ENCODE measurements around the gene CYP4F22. TPM values are rescaled to one million over a fixed set of nuclear protein-coding genes. Genes with fewer than 3 reads are reported as not detected.

CYP4F22 gene
- total and polyA plus RNA-seq, 2 of the 8 experiments (the other 6 are each of a cell fraction or from before 2014, with no cell fraction given): not detected

DNA sequence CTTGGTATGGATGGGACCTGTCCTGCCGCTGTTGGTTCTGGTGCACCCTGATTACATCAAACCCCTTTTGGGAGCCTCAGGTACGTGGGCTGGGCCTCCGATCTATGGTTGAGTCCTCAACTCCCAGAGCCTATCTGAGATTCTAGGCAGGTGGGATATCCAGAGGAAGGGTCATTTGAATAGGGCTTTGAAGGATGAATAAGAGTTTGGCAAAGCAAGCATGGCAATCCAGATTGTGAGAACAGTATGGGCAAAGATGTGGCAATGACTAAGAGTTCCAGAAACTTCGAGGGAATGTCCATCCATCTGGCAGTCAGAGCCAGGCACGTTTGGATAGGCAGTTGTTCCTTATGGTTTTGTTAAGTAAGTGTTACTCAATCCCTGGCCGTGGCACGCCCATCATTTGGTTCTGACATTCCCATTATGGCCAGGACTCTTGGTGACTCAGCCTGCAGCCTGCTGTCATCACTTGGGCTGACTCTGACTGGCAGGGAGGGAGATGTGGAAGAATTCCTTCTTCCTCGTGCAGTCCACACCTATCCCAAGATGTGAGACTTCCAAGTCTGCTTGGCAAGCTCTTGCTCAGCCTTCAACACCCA is 21.5 kb downstream of the CYP4F22 start:
- H3K27ac ChIP-seq (ENCODE audit: low read depth, low read length): no peak overlapping the region
- H3K23ac ChIP-seq (ENCODE audit: insufficient read length): no peak overlapping the region
- no peaks in the 10 kb centered on the region for H3K36me3 ChIP-seq (ENCODE audit: control insufficient read depth in 2 of 4, insufficient read depth in 4 of 4, low read length in 3 of 4)
- H2BK120ac ChIP-seq (replicated peaks; ENCODE audit: low read depth, low read length): no peak overlapping the region
- H2BK20ac ChIP-seq (ENCODE audit: low read length): no peak overlapping the region
- no peak overlapping the region for H3K18ac ChIP-seq (ENCODE audit: extremely low read depth, low read length)
- H3K79me1 ChIP-seq (ENCODE audit: low read depth, low read length): no peaks in the 10 kb centered on the region
- POLR2A ChIA-PET (ENCODE audit: partially characterized antibody): no interaction called here
- H3K56ac ChIP-seq (replicated peaks; ENCODE audit: insufficient read length, low read depth, low read length): no peak overlapping the region
- CTCF ChIA-PET (ENCODE audit: partially characterized antibody): no interaction called here
- H3K4ac ChIP-seq (replicated peaks; ENCODE audit: insufficient read length, low read depth, low read length): no peak overlapping the region
- H2BK5ac ChIP-seq (ENCODE audit: low read depth, low read length): no peak overlapping the region
- H2AFZ ChIP-seq (ENCODE audit: low read length): no peak overlapping the region
- H3K14ac ChIP-seq (ENCODE audit: insufficient read length): no peak overlapping the region
- no peaks in the 10 kb centered on the region for H4K20me1 ChIP-seq (replicated peaks in 1 of 2; ENCODE audit: control insufficient read depth in 1 of 2, insufficient read depth in 2 of 2, low read length in 2 of 2)
- no peak overlapping the region for H2BK12ac ChIP-seq (ENCODE audit: low read depth, low read length)
- H3K23me2 ChIP-seq (ENCODE audit: low read depth, low read length): no peaks in the 10 kb centered on the region
- no peaks in the 10 kb centered on the region for H3K79me2 ChIP-seq (ENCODE audit: control insufficient read depth in 1 of 2, insufficient read depth in 2 of 2, low read length in 2 of 2)
- no peak overlapping the region for H3K4me3 ChIP-seq (ENCODE audit: extremely low read depth in 1 of 4, insufficient read depth in 2 of 4, low read depth in 3 of 4, low read length in 4 of 4)
- H3K4me2 ChIP-seq (ENCODE audit: insufficient read depth in 1 of 2, low read depth in 2 of 2, low read length in 2 of 2): no peak overlapping the region
- FAIRE-seq (no peak), DNase-seq (ENCODE audit: low read depth in 1 of 2, low spot score in 2 of 2) (no peak)
- 56% methylated on average over 8 of the region's 8 CpGs; no CpG with 5 or more reads in 1 of the 2 experiments for WGBS, 2 experiments (ENCODE audit: extremely low coverage in 1 of 2, insufficient coverage in 1 of 2, insufficient read length in 1 of 2, insufficient replicate concordance in 2 of 2, low coverage in 1 of 2, low lambda C conversion rate in 2 of 2, missing lambda C conversion rate in 1 of 2)
- H4K8ac ChIP-seq (ENCODE audit: extremely low read depth, insufficient read depth, low read length): no peak overlapping the region
- peaks cover 69 to 86% of the 10 kb centered on the region in 2 experiments for H3K9me3 ChIP-seq (ENCODE audit: insufficient read depth in 2 of 2, low read depth in 1 of 2, low read length in 1 of 2)
- no peak overlapping the region for H3K9ac ChIP-seq (replicated peaks in 1 of 4; ENCODE audit: extremely low read depth in 1 of 4, low read depth in 3 of 4, low read length in 3 of 4)
- H4K5ac ChIP-seq (ENCODE audit: insufficient read length, low read depth, low read length): no peak overlapping the region
- H3K27me3 ChIP-seq (replicated peaks in 1 of 4; ENCODE audit: control insufficient read depth in 3 of 4, extremely low read depth in 1 of 4, insufficient read depth in 3 of 4, low read length in 3 of 4): no peaks in the 10 kb centered on the region
- H2BK15ac ChIP-seq (ENCODE audit: low read length): no peak overlapping the region
- no peak overlapping the region for H4K91ac ChIP-seq (replicated peaks; ENCODE audit: insufficient read length, low read length)
- H2AK5ac ChIP-seq (ENCODE audit: low read depth, low read length): no peak overlapping the region
- H3K4me1 ChIP-seq (replicated peaks in 1 of 4; ENCODE audit: control insufficient read depth in 3 of 4, insufficient read depth in 4 of 4, low read length in 3 of 4): no peaks in the 10 kb centered on the region
- no peak for TF ChIP-seq ASH2L (IDR thresholded peaks at IDR 0.05; ENCODE audit: low read length)
- no peak for TF ChIP-seq TBP (IDR thresholded peaks at IDR 0.05; ENCODE audit: low read depth, low read length)
- TF ChIP-seq BACH1 (IDR thresholded peaks at IDR 0.05; ENCODE audit: low read length): no peak
- no peak for TF ChIP-seq KDM4A (IDR thresholded peaks at IDR 0.05; ENCODE audit: low read depth, low read length, severe bottlenecking)
- no peak for TF ChIP-seq RXRA (IDR thresholded peaks at IDR 0.05; ENCODE audit: insufficient read depth, low read depth, low read length)
- no peak for TF ChIP-seq CHD2 (IDR thresholded peaks at IDR 0.05; ENCODE audit: low read length)
- TF ChIP-seq CEBPB (IDR thresholded peaks at IDR 0.05; ENCODE audit: low read depth, low read length): no peak
- TF ChIP-seq EZH2 (IDR thresholded peaks at IDR 0.05; ENCODE audit: low read depth, low read length, severe bottlenecking): no peak
- TF ChIP-seq, protein P1, sequence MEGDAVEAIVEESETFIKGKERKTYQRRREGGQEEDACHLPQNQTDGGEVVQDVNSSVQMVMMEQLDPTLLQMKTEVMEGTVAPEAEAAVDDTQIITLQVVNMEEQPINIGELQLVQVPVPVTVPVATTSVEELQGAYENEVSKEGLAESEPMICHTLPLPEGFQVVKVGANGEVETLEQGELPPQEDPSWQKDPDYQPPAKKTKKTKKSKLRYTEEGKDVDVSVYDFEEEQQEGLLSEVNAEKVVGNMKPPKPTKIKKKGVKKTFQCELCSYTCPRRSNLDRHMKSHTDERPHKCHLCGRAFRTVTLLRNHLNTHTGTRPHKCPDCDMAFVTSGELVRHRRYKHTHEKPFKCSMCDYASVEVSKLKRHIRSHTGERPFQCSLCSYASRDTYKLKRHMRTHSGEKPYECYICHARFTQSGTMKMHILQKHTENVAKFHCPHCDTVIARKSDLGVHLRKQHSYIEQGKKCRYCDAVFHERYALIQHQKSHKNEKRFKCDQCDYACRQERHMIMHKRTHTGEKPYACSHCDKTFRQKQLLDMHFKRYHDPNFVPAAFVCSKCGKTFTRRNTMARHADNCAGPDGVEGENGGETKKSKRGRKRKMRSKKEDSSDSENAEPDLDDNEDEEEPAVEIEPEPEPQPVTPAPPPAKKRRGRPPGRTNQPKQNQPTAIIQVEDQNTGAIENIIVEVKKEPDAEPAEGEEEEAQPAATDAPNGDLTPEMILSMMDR (IDR thresholded peaks at IDR 0.05; ENCODE audit: control extremely low read depth in 1 of 3, insufficient read depth in 1 of 3, low read depth in 1 of 3, low read length in 3 of 3): no peak
- no peak for TF ChIP-seq BCL11A (IDR thresholded peaks at IDR 0.05; ENCODE audit: low read depth in 2 of 2, low read length in 2 of 2)
- no peak for TF ChIP-seq EP300 (IDR thresholded peaks at IDR 0.05; ENCODE audit: borderline replicate concordance in 1 of 2, low read depth in 2 of 2, low read length in 2 of 2)
- no peak for TF ChIP-seq NRF1 (IDR thresholded peaks at IDR 0.05; ENCODE audit: low read depth, low read length)
